IMR-90 (cell line): ENCODE results near the gene GNRH2. TPM values are rescaled to one million over a fixed set of nuclear protein-coding genes. Genes with fewer than 3 reads are reported as not detected.

Experiments
- polyA plus RNA-seq, 3 experiments: library from polyadenylated mRNA; depleted of rRNA; stranded (reverse); fragments of >200 nt; gene quantifications; 2 replicates each; pipeline ENCODE4 v1.2.3, GENCODE V29; 2012; ENCODE audit warnings: low replicate concordance in 1 of 3
- total RNA-seq: library from RNA; depleted of rRNA; stranded (reverse); fragments of >200 nt; gene quantifications from 2 replicates; pipeline ENCODE4 v1.2.3, GENCODE V29; 2012; rRNA removed

Gene GNRH2
- total and polyA plus RNA-seq, 2 of the 4 experiments (the other 2 are of a cell fraction), result 0.18 to 0.21 TPM

Other genes with a start within 250 kb of the GNRH2 start
- gene CPXM1, start 243.0 kb upstream of the GNRH2 start, total RNA-seq, result 0.83 and 1.1 TPM in 2 replicates
- 4.5 and 4.6 TPM in 2 replicates for gene CPXM1, start 243.0 kb upstream of the GNRH2 start, polyA plus RNA-seq (2012; rRNA removed)
- 0.36 TPM in 1 of 2 replicates, not detected in the other for gene C20orf141, start 228.6 kb upstream of the GNRH2 start, total RNA-seq
- gene C20orf141, start 228.6 kb upstream of the GNRH2 start, polyA plus RNA-seq (2012; rRNA removed), result 0.53 and 0.91 TPM in 2 replicates
- gene TMEM239, start 227.3 kb upstream of the GNRH2 start, total RNA-seq, result not detected in 2 replicates
- 0.32 TPM in 1 of 2 replicates, not detected in the other for gene TMEM239, start 227.3 kb upstream of the GNRH2 start, polyA plus RNA-seq (2012; rRNA removed)
- 8.1 and 9.7 TPM in 2 replicates for gene PCED1A, start 203.0 kb upstream of the GNRH2 start, total RNA-seq
- gene PCED1A, start 203.0 kb upstream of the GNRH2 start, polyA plus RNA-seq (2012; rRNA removed), result 33.4 and 37.0 TPM in 2 replicates
- gene VPS16, start 202.9 kb upstream of the GNRH2 start, total RNA-seq, result 41.7 and 48.0 TPM in 2 replicates
- gene VPS16, start 202.9 kb upstream of the GNRH2 start, polyA plus RNA-seq (2012; rRNA removed), result 37.6 and 38.7 TPM in 2 replicates
- 44.4 and 50.0 TPM in 2 replicates for gene PTPRA, start 170.1 kb upstream of the GNRH2 start, total RNA-seq
- gene PTPRA, start 170.1 kb upstream of the GNRH2 start, polyA plus RNA-seq (2012; rRNA removed), result 34.3 and 35.0 TPM in 2 replicates
- 22.2 and 24.7 TPM in 2 replicates for gene MRPS26, start 2.4 kb downstream of the GNRH2 start, total RNA-seq
- 38.6 and 49.5 TPM in 2 replicates for gene MRPS26, start 2.4 kb downstream of the GNRH2 start, polyA plus RNA-seq (2012; rRNA removed)
- gene OXT, start 28.0 kb downstream of the GNRH2 start, total RNA-seq, result not detected in 2 replicates
- not detected in 2 replicates for gene OXT, start 28.0 kb downstream of the GNRH2 start, polyA plus RNA-seq (2012; rRNA removed)
- gene AVP, start 41.1 kb downstream of the GNRH2 start, total RNA-seq, result not detected in 2 replicates
- gene AVP, start 41.1 kb downstream of the GNRH2 start, polyA plus RNA-seq (2012; rRNA removed), result not detected in 2 replicates
- gene FASTKD5, start 116.2 kb downstream of the GNRH2 start, total RNA-seq, result 18.6 and 22.8 TPM in 2 replicates
- 10.1 and 11.0 TPM in 2 replicates for gene FASTKD5, start 116.2 kb downstream of the GNRH2 start, polyA plus RNA-seq (2012; rRNA removed)
- gene UBOX5, start 116.2 kb downstream of the GNRH2 start, total RNA-seq, result 3.6 and 3.8 TPM in 2 replicates
- 4.8 and 4.9 TPM in 2 replicates for gene UBOX5, start 116.2 kb downstream of the GNRH2 start, polyA plus RNA-seq (2012; rRNA removed)
- gene LZTS3, start 129.9 kb downstream of the GNRH2 start, total RNA-seq, result 1.4 TPM in 2 replicates
- 3.2 and 3.7 TPM in 2 replicates for gene LZTS3, start 129.9 kb downstream of the GNRH2 start, polyA plus RNA-seq (2012; rRNA removed)
- 12.2 and 20.6 TPM in 2 replicates for gene DDRGK1, start 161.1 kb downstream of the GNRH2 start, total RNA-seq
- gene DDRGK1, start 161.1 kb downstream of the GNRH2 start, polyA plus RNA-seq (2012; rRNA removed), result 29.6 and 33.1 TPM in 2 replicates
- gene ITPA, start 165.9 kb downstream of the GNRH2 start, total RNA-seq, result 28.6 and 32.4 TPM in 2 replicates
- gene ITPA, start 165.9 kb downstream of the GNRH2 start, polyA plus RNA-seq (2012; rRNA removed), result 49.0 and 52.6 TPM in 2 replicates
- gene SLC4A11, start 195.6 kb downstream of the GNRH2 start, total RNA-seq, result 0.28 and 0.36 TPM in 2 replicates
- gene SLC4A11, start 195.6 kb downstream of the GNRH2 start, polyA plus RNA-seq (2012; rRNA removed), result 0.79 and 0.95 TPM in 2 replicates